ENCODE data around the gene IL1RAP. TPM values are rescaled to one million over a fixed set of nuclear protein-coding genes. Genes with fewer than 3 reads are reported as not detected.
"Not testable (repeated sequence)": the region's sequence is repeated elsewhere in the genome, so short reads cannot be mapped to it uniquely, and the experiment has no call there.

Gene IL1RAP
- total and polyA plus RNA-seq, 2 experiments from 2014 or later, result 14.6 to 46.5 TPM

DNA sequence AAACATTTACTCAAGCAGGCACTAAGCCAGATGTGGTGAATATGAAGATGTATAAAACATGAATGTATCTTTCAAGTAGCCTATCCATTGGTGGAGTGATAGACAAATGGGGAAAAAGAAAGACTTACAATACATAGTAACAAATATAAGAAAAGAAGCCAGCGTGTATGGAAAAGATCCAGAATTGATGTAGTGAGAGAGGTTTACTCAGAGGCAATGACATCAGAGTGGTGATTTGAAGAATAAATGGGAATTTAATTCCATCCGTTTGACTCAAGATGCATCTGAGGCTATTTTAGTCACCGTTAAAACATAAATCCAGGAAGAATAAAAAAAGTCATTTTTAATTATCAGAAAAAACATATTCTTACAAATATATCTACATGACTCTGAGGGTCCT is 162.6 kb downstream of the IL1RAP start:
- H3K9me3 ChIP-seq (ENCODE audit: low read depth), result no peaks in the 10 kb centered on the region
- DNase-seq (ENCODE audit: low spot score), result no peak
- H3K36me3 ChIP-seq (replicated peaks; ENCODE audit: insufficient read depth, low read depth), result no peaks in the 10 kb centered on the region
- no peaks in the 10 kb centered on the region for H3K79me2 ChIP-seq
- WGBS (ENCODE audit: low lambda C conversion rate, missing lambda C conversion rate), result 98% methylated on average over 3 of the region's 3 CpGs
- H3K9me2 ChIP-seq (replicated peaks; ENCODE audit: insufficient read depth), result peaks cover 3% of the 10 kb centered on the region
- TF ChIP-seq, protein P1, sequence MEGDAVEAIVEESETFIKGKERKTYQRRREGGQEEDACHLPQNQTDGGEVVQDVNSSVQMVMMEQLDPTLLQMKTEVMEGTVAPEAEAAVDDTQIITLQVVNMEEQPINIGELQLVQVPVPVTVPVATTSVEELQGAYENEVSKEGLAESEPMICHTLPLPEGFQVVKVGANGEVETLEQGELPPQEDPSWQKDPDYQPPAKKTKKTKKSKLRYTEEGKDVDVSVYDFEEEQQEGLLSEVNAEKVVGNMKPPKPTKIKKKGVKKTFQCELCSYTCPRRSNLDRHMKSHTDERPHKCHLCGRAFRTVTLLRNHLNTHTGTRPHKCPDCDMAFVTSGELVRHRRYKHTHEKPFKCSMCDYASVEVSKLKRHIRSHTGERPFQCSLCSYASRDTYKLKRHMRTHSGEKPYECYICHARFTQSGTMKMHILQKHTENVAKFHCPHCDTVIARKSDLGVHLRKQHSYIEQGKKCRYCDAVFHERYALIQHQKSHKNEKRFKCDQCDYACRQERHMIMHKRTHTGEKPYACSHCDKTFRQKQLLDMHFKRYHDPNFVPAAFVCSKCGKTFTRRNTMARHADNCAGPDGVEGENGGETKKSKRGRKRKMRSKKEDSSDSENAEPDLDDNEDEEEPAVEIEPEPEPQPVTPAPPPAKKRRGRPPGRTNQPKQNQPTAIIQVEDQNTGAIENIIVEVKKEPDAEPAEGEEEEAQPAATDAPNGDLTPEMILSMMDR (IDR thresholded peaks at IDR 0.05; ENCODE audit: poor library complexity), result no peak
- TF ChIP-seq EZH2 (IDR thresholded peaks at IDR 0.05; ENCODE audit: borderline replicate concordance), result no peak
- no peak for TF ChIP-seq EZH2phosphoT487 (IDR thresholded peaks at IDR 0.05; ENCODE audit: low read depth, severe bottlenecking, unreplicated experiment)
- no peaks in the 10 kb centered on the region for H4K20me1 ChIP-seq (ENCODE audit: insufficient read depth, poor library complexity, severe bottlenecking)
- H2AFZ ChIP-seq, result no peak overlapping the region
- H3K27me3 ChIP-seq, result no peaks in the 10 kb centered on the region
- H3K4me1 ChIP-seq (ENCODE audit: insufficient read depth), result no peaks in the 10 kb centered on the region
- H3K4me3 ChIP-seq, result no peak overlapping the region
- no peak overlapping the region for H3K27ac ChIP-seq
- no peak overlapping the region for H3K4me2 ChIP-seq

DNA sequence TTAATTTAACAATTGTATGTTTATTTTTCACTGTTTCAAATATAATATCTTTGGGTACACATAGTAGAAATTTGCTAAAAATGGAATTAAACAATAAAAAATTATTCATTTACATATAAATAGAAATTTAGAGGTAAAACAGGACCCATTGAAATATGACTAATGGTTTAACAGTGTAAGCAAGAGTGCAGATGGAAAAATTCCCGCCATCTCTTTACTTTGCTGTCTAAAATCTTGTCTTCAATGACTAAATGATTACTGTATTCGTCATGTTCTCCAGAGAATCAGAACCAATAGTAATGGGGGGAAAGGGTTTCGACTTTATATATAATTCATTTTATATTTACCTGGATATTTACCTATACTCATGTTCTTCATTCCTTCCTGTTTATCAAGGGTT is 163.1 kb downstream of the IL1RAP start:
- Histone ChIP-seq H3K36me3 (replicated peaks; ENCODE audit: insufficient read depth, low read depth) (no peaks in the 10 kb centered on the region), H3K4me1 (ENCODE audit: insufficient read depth) (no peaks in the 10 kb centered on the region), H2AFZ (no peak overlapping the region), H3K9me2 (replicated peaks; ENCODE audit: insufficient read depth) (peaks cover 3% of the 10 kb centered on the region), H3K27me3 (no peaks in the 10 kb centered on the region), H3K79me2 (no peaks in the 10 kb centered on the region), H3K4me3 (no peak overlapping the region), H3K27ac (no peak overlapping the region), H3K4me2 (no peak overlapping the region), H4K20me1 (ENCODE audit: insufficient read depth, poor library complexity, severe bottlenecking) (no peaks in the 10 kb centered on the region), H3K9me3 (ENCODE audit: low read depth) (no peaks in the 10 kb centered on the region)
- 93% methylated on average over 3 of the region's 3 CpGs for WGBS (ENCODE audit: low lambda C conversion rate, missing lambda C conversion rate)
- no peak for TF ChIP-seq EZH2phosphoT487 (IDR thresholded peaks at IDR 0.05; ENCODE audit: low read depth, severe bottlenecking, unreplicated experiment)
- no peak for TF ChIP-seq EZH2 (IDR thresholded peaks at IDR 0.05; ENCODE audit: borderline replicate concordance)
- TF ChIP-seq, protein P1 (IDR thresholded peaks at IDR 0.05; ENCODE audit: poor library complexity), result no peak
- DNase-seq (ENCODE audit: low spot score), result no peak

DNA sequence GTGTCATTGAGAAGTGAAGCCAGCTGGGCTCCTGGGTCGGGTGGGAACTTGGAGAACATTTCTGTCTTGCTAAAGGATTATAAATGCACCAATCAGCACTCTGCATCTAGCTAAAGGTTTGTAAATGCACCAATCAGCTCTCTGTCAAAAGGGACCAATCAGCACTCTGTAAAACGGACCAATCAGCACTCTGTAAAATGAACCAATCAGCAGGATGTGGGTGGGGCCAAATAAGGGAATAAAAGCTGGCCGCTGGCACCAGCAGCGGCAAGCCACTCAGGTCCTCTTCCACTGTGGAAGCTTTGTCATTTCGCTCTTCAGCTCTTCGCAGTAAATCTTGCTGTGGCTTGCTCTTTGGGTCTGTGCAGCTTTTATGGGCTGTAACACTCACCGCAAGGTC is 164.0 kb downstream of the IL1RAP start:
- H3K9me3 ChIP-seq (ENCODE audit: low read depth); H3K9me2 ChIP-seq (replicated peaks; ENCODE audit: insufficient read depth); H3K79me2 ChIP-seq; H3K4me1 ChIP-seq (ENCODE audit: insufficient read depth); H3K27ac ChIP-seq; H2AFZ ChIP-seq; H3K4me2 ChIP-seq; DNase-seq (ENCODE audit: low spot score); H3K36me3 ChIP-seq (replicated peaks; ENCODE audit: insufficient read depth, low read depth); H3K4me3 ChIP-seq; H3K27me3 ChIP-seq; H4K20me1 ChIP-seq (ENCODE audit: insufficient read depth, poor library complexity, severe bottlenecking): not testable (repeated sequence)
- 92% methylated on average over 7 of the region's 7 CpGs for WGBS (ENCODE audit: low lambda C conversion rate, missing lambda C conversion rate)

DNA sequence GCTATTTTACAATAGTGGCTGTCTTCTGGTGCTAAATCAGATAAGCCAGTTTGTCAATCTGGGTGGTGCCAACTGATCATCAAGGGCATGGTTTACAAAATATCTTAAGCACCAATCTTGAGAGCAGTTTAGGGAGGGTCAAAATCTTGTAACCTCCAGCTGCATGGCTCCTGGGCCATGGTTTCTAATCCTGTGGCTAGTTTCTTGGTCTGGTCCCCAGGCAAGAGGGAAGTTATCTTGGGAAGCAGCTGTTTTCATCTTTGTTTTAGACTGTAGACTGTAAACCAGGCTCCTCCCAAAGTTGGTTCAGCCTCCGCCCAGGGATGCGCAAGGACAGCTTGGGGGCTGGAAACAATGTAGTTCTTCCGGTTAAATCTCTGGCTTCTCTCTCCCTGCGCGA is 166.8 kb downstream of the IL1RAP start:
- Histone ChIP-seq H3K9me3 (ENCODE audit: low read depth) (no peaks in the 10 kb centered on the region), H3K4me3 (no peak overlapping the region), H3K27me3 (no peaks in the 10 kb centered on the region), H2AFZ (no peak overlapping the region), H3K4me2 (no peak overlapping the region), H3K36me3 (replicated peaks; ENCODE audit: insufficient read depth, low read depth) (no peaks in the 10 kb centered on the region), H3K4me1 (ENCODE audit: insufficient read depth) (no peaks in the 10 kb centered on the region), H3K79me2 (no peaks in the 10 kb centered on the region), H3K27ac (no peak overlapping the region), H4K20me1 (ENCODE audit: insufficient read depth, poor library complexity, severe bottlenecking) (no peaks in the 10 kb centered on the region), H3K9me2 (replicated peaks; ENCODE audit: insufficient read depth) (peaks cover 3% of the 10 kb centered on the region)
- TF ChIP-seq EZH2phosphoT487 (IDR thresholded peaks at IDR 0.05; ENCODE audit: low read depth, severe bottlenecking, unreplicated experiment) (no peak), EZH2 (IDR thresholded peaks at IDR 0.05; ENCODE audit: borderline replicate concordance) (no peak)
- TF ChIP-seq, protein P1 (IDR thresholded peaks at IDR 0.05; ENCODE audit: poor library complexity), result no peak
- DNase-seq (ENCODE audit: low spot score), result no peak
- WGBS (ENCODE audit: low lambda C conversion rate, missing lambda C conversion rate), result 97% methylated on average over 5 of the region's 5 CpGs

All from hepatocyte (in vitro differentiated cells).